Effector memory CD8-positive, alpha-beta T cell (primary cell): ENCODE results near the gene RALGPS2.

Experiments used
- ATAC-seq: fragments of 150-1000 bp; cut with Tn5 transposase; replicated peaks from 2 replicates; pipeline ENCODE4 v1.10.0; 2021; ENCODE audit warnings: mild to moderate bottlenecking, moderate library complexity
- DNase-seq, 3 experiments: peaks; one replicate each; pipeline ENCODE4 v3.0.0; 2021
- H3K27ac Mint-ChIP-seq, 2 donors: one replicate each; pipeline ENCODE4 v1.8.0; 2022; ENCODE audit warnings: mild to moderate bottlenecking in 2 of 2, mixed read lengths in 2 of 2, moderate library complexity in 2 of 2
- H3K27me3 Mint-ChIP-seq, 2 donors: one replicate each; pipeline ENCODE4 v1.8.0; 2022; ENCODE audit warnings: mixed read lengths in 2 of 2
- H3K36me3 Mint-ChIP-seq: one replicate; pipeline ENCODE4 v1.8.0; 2022; ENCODE audit warnings: mild to moderate bottlenecking, moderate library complexity, mixed read lengths; ENCODE audit not compliant: insufficient read depth
- H3K4me1 Mint-ChIP-seq, 2 donors: one replicate each; pipeline ENCODE4 v1.8.0; 2022; ENCODE audit warnings: low read depth in 2 of 2, mixed read lengths in 2 of 2
- H3K4me3 Mint-ChIP-seq, 2 donors: one replicate each; pipeline ENCODE4 v1.8.0; 2022; ENCODE audit warnings: mild to moderate bottlenecking in 2 of 2, mixed read lengths in 2 of 2, moderate library complexity in 2 of 2
- H3K9me3 Mint-ChIP-seq, 2 donors: one replicate each; pipeline ENCODE4 v1.8.0; 2022; ENCODE audit warnings: mixed read lengths in 2 of 2

The RALGPS2 gene

GRCh38 chr1:178898401-178898800 is 173.4 kb downstream of the RALGPS2 start:
- H3K36me3 Mint-ChIP-seq: no peaks in the 10 kb centered on the region
- DNase-seq (no peak), ATAC-seq (no peak)
- peaks cover 0 to 22% of the 10 kb centered on the region in 2 donors for H3K27me3 Mint-ChIP-seq
- no peak overlapping the region for H3K27ac Mint-ChIP-seq
- H3K4me3 Mint-ChIP-seq: no peak overlapping the region
- H3K4me1 Mint-ChIP-seq: peaks cover 2 to 4% of the 10 kb centered on the region in 2 donors
- H3K9me3 Mint-ChIP-seq: peaks cover 0 to 2% of the 10 kb centered on the region in 2 donors

- peaks cover 0 to 2% of the 10 kb centered on the region in 2 donors for H3K9me3 Mint-ChIP-seq
- DNase-seq: no peak
Observed at GRCh38 chr1:178899402-178899801, 174.4 kb downstream of the RALGPS2 start.

GRCh38 chr1:178901482-178902125 is 176.6 kb downstream of the RALGPS2 start:
- ATAC-seq: no peak
- Mint-ChIP-seq H3K36me3 (no peaks in the 10 kb centered on the region), H3K4me1 (peaks cover 2 to 4% of the 10 kb centered on the region in 2 donors), H3K9me3 (peaks cover 0 to 2% of the 10 kb centered on the region in 2 donors), H3K27ac (no peak overlapping the region), H3K27me3 (peaks cover 0 to 4% of the 10 kb centered on the region in 2 donors), H3K4me3 (no peak overlapping the region)
- no peak for DNase-seq

More at GRCh38 chr1:178899402-178899801, 174.4 kb downstream of the RALGPS2 start:
- Mint-ChIP-seq H3K27me3 (peaks cover 0 to 17% of the 10 kb centered on the region in 2 donors), H3K4me3 (no peak overlapping the region), H3K36me3 (no peaks in the 10 kb centered on the region), H3K27ac (no peak overlapping the region), H3K4me1 (peaks cover 2 to 4% of the 10 kb centered on the region in 2 donors)
- ATAC-seq: no peak

- ATAC-seq (no peak), DNase-seq (no peak)
- Mint-ChIP-seq H3K27me3 (peaks cover 0 to 7% of the 10 kb centered on the region in 2 donors), H3K36me3 (peaks cover 5% of the 10 kb centered on the region), H3K4me1 (no peaks in the 10 kb centered on the region), H3K27ac (no peak overlapping the region), H3K4me3 (no peak overlapping the region), H3K9me3 (no peaks in the 10 kb centered on the region)
Observed at GRCh38 chr1:178908358-178908757, 183.3 kb downstream of the RALGPS2 start.

- no peaks in the 10 kb centered on the region for H3K9me3 Mint-ChIP-seq
- peaks cover 8 to 14% of the 10 kb centered on the region in 2 donors for H3K27me3 Mint-ChIP-seq
- no peak for DNase-seq
- H3K36me3 Mint-ChIP-seq: peaks cover 5% of the 10 kb centered on the region
- H3K27ac Mint-ChIP-seq: no peak overlapping the region
- no peaks in the 10 kb centered on the region for H3K4me1 Mint-ChIP-seq
- no peak for ATAC-seq
- no peak overlapping the region for H3K4me3 Mint-ChIP-seq
Observed at GRCh38 chr1:178910023-178910422, 185.0 kb downstream of the RALGPS2 start.

- Mint-ChIP-seq H3K27me3 (peaks cover 8 to 24% of the 10 kb centered on the region in 2 donors), H3K4me3 (no peak overlapping the region), H3K36me3 (peaks cover 5% of the 10 kb centered on the region), H3K27ac (no peak overlapping the region), H3K9me3 (no peaks in the 10 kb centered on the region), H3K4me1 (no peaks in the 10 kb centered on the region)
- ATAC-seq: no peak
- no peak for DNase-seq
Observed at GRCh38 chr1:178912597-178912996, 187.6 kb downstream of the RALGPS2 start.

- Mint-ChIP-seq H3K36me3 (no peaks in the 10 kb centered on the region), H3K9me3 (no peaks in the 10 kb centered on the region)
Observed at GRCh38 chr1:178916448-178917174, 191.6 kb downstream of the RALGPS2 start.

GRCh38 chr1:178918308-178918707 is 193.3 kb downstream of the RALGPS2 start:
- peaks cover 19 to 28% of the 10 kb centered on the region in 2 donors for H3K27me3 Mint-ChIP-seq
- no peaks in the 10 kb centered on the region for H3K36me3 Mint-ChIP-seq
- ATAC-seq (no peak), DNase-seq (no peak)
- no peaks in the 10 kb centered on the region for H3K9me3 Mint-ChIP-seq
- no peak overlapping the region for H3K4me3 Mint-ChIP-seq
- no peaks in the 10 kb centered on the region for H3K4me1 Mint-ChIP-seq
- no peak overlapping the region for H3K27ac Mint-ChIP-seq

More at GRCh38 chr1:178916448-178917174, 191.6 kb downstream of the RALGPS2 start:
- Mint-ChIP-seq H3K27me3 (peaks cover 8 to 19% of the 10 kb centered on the region in 2 donors), H3K4me1 (no peaks in the 10 kb centered on the region), H3K27ac (no peak overlapping the region), H3K4me3 (no peak overlapping the region)
- DNase-seq (no peak), ATAC-seq (no peak)

GRCh38 chr1:178918955-178919354 is 193.9 kb downstream of the RALGPS2 start:
- no peak overlapping the region for H3K4me3 Mint-ChIP-seq
- H3K4me1 Mint-ChIP-seq: no peaks in the 10 kb centered on the region
- H3K27ac Mint-ChIP-seq: no peak overlapping the region
- DNase-seq (no peak), ATAC-seq (no peak)
- H3K27me3 Mint-ChIP-seq: peaks cover 24 to 31% of the 10 kb centered on the region in 2 donors
- H3K9me3 Mint-ChIP-seq: no peaks in the 10 kb centered on the region
- no peaks in the 10 kb centered on the region for H3K36me3 Mint-ChIP-seq

- Mint-ChIP-seq H3K36me3 (no peaks in the 10 kb centered on the region), H3K27ac (no peak overlapping the region)
- ATAC-seq: no peak
Observed at GRCh38 chr1:178919581-178919980, 194.5 kb downstream of the RALGPS2 start.

GRCh38 chr1:178921499-178921898 is 196.5 kb downstream of the RALGPS2 start:
- no peak for ATAC-seq
- Mint-ChIP-seq H3K27me3 (peaks cover 26 to 33% of the 10 kb centered on the region in 2 donors), H3K9me3 (no peaks in the 10 kb centered on the region), H3K27ac (no peak overlapping the region), H3K4me3 (no peak overlapping the region), H3K4me1 (no peaks in the 10 kb centered on the region), H3K36me3 (no peaks in the 10 kb centered on the region)
- no peak for DNase-seq

More at GRCh38 chr1:178919581-178919980, 194.5 kb downstream of the RALGPS2 start:
- H3K27me3 Mint-ChIP-seq: peaks cover 18 to 27% of the 10 kb centered on the region in 2 donors
- no peak for DNase-seq
- H3K4me1 Mint-ChIP-seq: no peaks in the 10 kb centered on the region
- H3K9me3 Mint-ChIP-seq: no peaks in the 10 kb centered on the region
- H3K4me3 Mint-ChIP-seq: no peak overlapping the region

- no peak for DNase-seq
- Mint-ChIP-seq H3K4me1 (no peaks in the 10 kb centered on the region), H3K27ac (no peak overlapping the region), H3K27me3 (peaks cover 28 to 33% of the 10 kb centered on the region in 2 donors), H3K36me3 (no peaks in the 10 kb centered on the region), H3K4me3 (no peak overlapping the region), H3K9me3 (no peaks in the 10 kb centered on the region)
- ATAC-seq: no peak
Observed at GRCh38 chr1:178923512-178923911, 198.5 kb downstream of the RALGPS2 start.

GRCh38 chr1:178926046-178926445 is 201.0 kb downstream of the RALGPS2 start:
- H3K4me1 Mint-ChIP-seq: no peaks in the 10 kb centered on the region
- H3K27ac Mint-ChIP-seq: no peak overlapping the region
- ATAC-seq: no peak

GRCh38 chr1:178927003-178927402 is 202.0 kb downstream of the RALGPS2 start:
- Mint-ChIP-seq H3K27ac (no peak overlapping the region), H3K9me3 (no peaks in the 10 kb centered on the region), H3K27me3 (peaks cover 28 to 57% of the 10 kb centered on the region in 2 donors), H3K4me3 (no peak overlapping the region), H3K36me3 (no peaks in the 10 kb centered on the region), H3K4me1 (no peaks in the 10 kb centered on the region)
- no peak for DNase-seq
- no peak for ATAC-seq

More at GRCh38 chr1:178926046-178926445, 201.0 kb downstream of the RALGPS2 start:
- Mint-ChIP-seq H3K9me3 (no peaks in the 10 kb centered on the region), H3K4me3 (no peak overlapping the region), H3K27me3 (peaks cover 28 to 49% of the 10 kb centered on the region in 2 donors), H3K36me3 (no peaks in the 10 kb centered on the region)
- DNase-seq: no peak
